HCT116 (cell line): ENCODE measurements around the gene SCGB1A1. TPM values are rescaled to one million over a fixed set of nuclear protein-coding genes. Genes with fewer than 3 reads are reported as not detected.

Experiments used
- ATAC-seq: fragments of 200-7000 bp; cut with Tn5 transposase; 2 replicates; pipeline ENCODE4 v1.9.1; 2020; ENCODE audit warnings: mild to moderate bottlenecking, moderate library complexity
- BruUV-seq: library from RNA; stranded (reverse); fragments of 400-500 nt; replicated peaks from 2 replicates; lab custom pipeline; 2021; lab: Mats Ljungman, UMichigan
- CTCF ChIA-PET: fragments of 300-600 bp; sonication (Branson Sonifier 250); formaldehyde crosslinking; loops from one replicate; lab custom pipeline; 2021; ENCODE audit warnings: antibody characterized with exemption; lab: Charles Lee
- POLR2A ChIA-PET: fragments of 300-600, 350-600 bp; sonication (Branson Sonifier 250); formaldehyde crosslinking; loops from one replicate; lab custom pipeline; 2021; ENCODE audit warnings: antibody characterized with exemption; lab: Charles Lee
- RAD21 ChIA-PET, 2 experiments: fragments of 300-600 bp; sonication (Branson Sonifier 250); formaldehyde crosslinking; loops; one replicate each; lab custom pipeline; 2023; ENCODE audit warnings: low total read pairs in 2 of 2; ENCODE audit not compliant: uncharacterized antibody in 2 of 2, unreplicated experiment in 2 of 2, low non-redundant PET in 1 of 2; lab: Charles Lee
- DNase-seq: peaks from one replicate; pipeline ENCODE4 v3.0.0-alpha.2; 2010; ENCODE audit warnings: low read depth, low spot score
- H2AFZ ChIP-seq: fragments of 200-600 bp; shearing (Covaris generic), sonication (generic); 2 replicates; pipeline ENCODE4 v1.6.1; 2017; ENCODE audit warnings: low read depth, mixed run types, mixed read lengths, antibody characterized with exemption, low read length; ENCODE audit not compliant: poor library complexity, severe bottlenecking
- H3K27ac ChIP-seq: 2 replicates; pipeline ENCODE4 v1.5.1; 2012; ENCODE audit warnings: low read depth, low read length
- H3K27me3 ChIP-seq: fragments of 200-600 bp; sonication (generic); 2 replicates; pipeline ENCODE4 v1.6.1; 2016; ENCODE audit warnings: mixed run types, low read length, mixed read lengths; ENCODE audit not compliant: insufficient read depth
- H3K36me3 ChIP-seq, 2 experiments: fragments of 200-500 bp in 1 of 2; fragments of 200-600 bp in 1 of 2; sonication (Bioruptor generic) in 1 of 2; sonication (generic) in 1 of 2; 2 replicates each; pipeline versions ENCODE4 v1.5.1 to v1.6.1; 2014 to 2016; ENCODE audit warnings: low read length in 2 of 2, inconsistent platforms in 1 of 2, mixed read lengths in 1 of 2, mixed run types in 1 of 2; ENCODE audit not compliant: insufficient read depth in 2 of 2, control insufficient read depth in 1 of 2
- H3K4me1 ChIP-seq, 2 experiments: fragments of 200-600 bp in 1 of 2; sonication (generic) in 1 of 2; 2 replicates each; pipeline versions ENCODE4 v1.5.1 to v1.6.1; 2012 to 2017; ENCODE audit warnings: low read length in 2 of 2, inconsistent platforms in 1 of 2, mild to moderate bottlenecking in 1 of 2, mixed read lengths in 1 of 2, mixed run types in 1 of 2, moderate library complexity in 1 of 2; ENCODE audit not compliant: insufficient read depth in 2 of 2, control insufficient read depth in 1 of 2
- H3K4me2 ChIP-seq: fragments of 200-600 bp; sonication (generic); 2 replicates; pipeline ENCODE4 v1.6.1; 2017; ENCODE audit warnings: mixed run types, low read length, mixed read lengths
- H3K4me3 ChIP-seq, 2 experiments: fragments of 200-600 bp in 1 of 2; sonication (generic) in 1 of 2; replicated peaks in 1 of 2; 2 replicates each; pipeline ENCODE4 v1.5.1; 2011 to 2016; ENCODE audit warnings: low read length in 2 of 2, control low read depth in 1 of 2, low read depth in 1 of 2, mild to moderate bottlenecking in 1 of 2, mixed read lengths in 1 of 2, mixed run types in 1 of 2
- H3K79me2 ChIP-seq: fragments of 200-600 bp; sonication (generic); 2 replicates; pipeline ENCODE4 v1.6.1; 2017; ENCODE audit warnings: mild to moderate bottlenecking, mixed run types, low read length, moderate library complexity, mixed read lengths; ENCODE audit not compliant: insufficient read depth
- H3K9ac ChIP-seq: fragments of 200-600 bp; sonication (generic); 2 replicates; pipeline ENCODE4 v1.6.1; 2016; ENCODE audit warnings: low read length, mixed read lengths
- H3K9me2 ChIP-seq: fragments of 200-600 bp; sonication (generic), shearing (Covaris generic); 2 replicates; pipeline ENCODE4 v1.6.1; 2017; ENCODE audit warnings: mixed run types, mild to moderate bottlenecking, moderate library complexity; ENCODE audit not compliant: insufficient read depth
- H3K9me3 ChIP-seq, 2 experiments: fragments of 200-500 bp in 1 of 2; fragments of 200-600 bp in 1 of 2; sonication (Bioruptor generic) in 1 of 2; sonication (generic) in 1 of 2; 2 replicates each; pipeline ENCODE4 v1.6.1; 2014 to 2017; ENCODE audit warnings: low read length in 2 of 2, mixed read lengths in 2 of 2, inconsistent platforms in 1 of 2, low read depth in 1 of 2, mild to moderate bottlenecking in 1 of 2, mixed run types in 1 of 2, moderate library complexity in 1 of 2; ENCODE audit not compliant: control insufficient read depth in 1 of 2, insufficient read depth in 1 of 2
- H4K20me1 ChIP-seq: fragments of 200-600 bp; sonication (generic), shearing (Covaris generic); 2 replicates; pipeline ENCODE4 v1.6.1; 2017; ENCODE audit warnings: mixed run types, mild to moderate bottlenecking, moderate library complexity; ENCODE audit not compliant: insufficient read depth
- CBX3 ChIP-seq: IDR thresholded peaks from 2 replicates; pipeline ENCODE4 v1.6.1; 2012; ENCODE audit warnings: low read depth
- CEBPB ChIP-seq: IDR thresholded peaks from 2 replicates; pipeline ENCODE4 v1.6.1; 2012; ENCODE audit warnings: low read depth
- CTCF ChIP-seq, 3 experiments: fragments of 200-600 bp in 1 of 3; sonication (generic) in 1 of 3; IDR thresholded peaks in 2 of 3; conservative IDR thresholded peaks in 1 of 3; 2 replicates each; pipeline ENCODE4 v1.5.1; 2012 to 2017; ENCODE audit warnings: low read depth in 2 of 3, low read length in 2 of 3, antibody characterized with exemption in 1 of 3, borderline replicate concordance in 1 of 3, control low read depth in 1 of 3, mild to moderate bottlenecking in 1 of 3, mixed read lengths in 1 of 3, mixed run types in 1 of 3, moderate library complexity in 1 of 3; ENCODE audit not compliant: insufficient read depth in 1 of 3
- EGR1 ChIP-seq: IDR thresholded peaks from 2 replicates; pipeline ENCODE4 v1.6.1; 2012; ENCODE audit warnings: low read depth
- EZH2 ChIP-seq: fragments of 200-600 bp; sonication (generic); IDR thresholded peaks from 2 replicates; pipeline ENCODE4 v1.6.1; 2017; ENCODE audit warnings: antibody characterized with exemption, mixed run types
- EZH2phosphoT487 ChIP-seq: fragments of 200-600 bp; IDR thresholded peaks from 2 replicates; pipeline ENCODE4 v1.6.1; 2018; ENCODE audit warnings: antibody characterized with exemption, borderline replicate concordance
- FOSL1 ChIP-seq: IDR thresholded peaks from 2 replicates; pipeline ENCODE4 v1.6.1; 2012; ENCODE audit warnings: low read depth
- JUND ChIP-seq: IDR thresholded peaks from 2 replicates; pipeline ENCODE4 v1.6.1; 2012
- POLR2A ChIP-seq: IDR thresholded peaks from 2 replicates; pipeline ENCODE4 v1.7.0; 2011; ENCODE audit warnings: borderline replicate concordance; ENCODE audit not compliant: insufficient read depth, insufficient read length; ENCODE audit errors: extremely low read depth
- POLR2AphosphoS5 ChIP-seq: IDR thresholded peaks from 2 replicates; pipeline ENCODE4 v1.6.1; 2011; ENCODE audit warnings: mild to moderate bottlenecking, low read depth, low read length, moderate library complexity
- REST ChIP-seq: IDR thresholded peaks from 2 replicates; pipeline ENCODE4 v1.6.1; 2012; ENCODE audit warnings: low read depth
- SP1 ChIP-seq: IDR thresholded peaks from 2 replicates; pipeline ENCODE4 v1.6.1; 2012; ENCODE audit warnings: low read depth
- SRF ChIP-seq: IDR thresholded peaks from 2 replicates; pipeline ENCODE4 v1.6.1; 2012; ENCODE audit warnings: low read depth
- TCF7L2 ChIP-seq: IDR thresholded peaks from 2 replicates; pipeline ENCODE4 v1.7.0; 2011; ENCODE audit warnings: borderline replicate concordance, inconsistent platforms; ENCODE audit not compliant: insufficient read depth, insufficient read length; ENCODE audit errors: extremely low read depth
- YY1 ChIP-seq: IDR thresholded peaks from 2 replicates; pipeline ENCODE4 v1.6.1; 2011; ENCODE audit warnings: low read length, low read depth, moderate library complexity, mild to moderate bottlenecking; ENCODE audit not compliant: insufficient replicate concordance; ENCODE audit errors: extremely low read depth
- ZBTB33 ChIP-seq: IDR thresholded peaks from 2 replicates; pipeline ENCODE4 v1.6.1; 2011; ENCODE audit warnings: mild to moderate bottlenecking, low read length, moderate library complexity; ENCODE audit not compliant: insufficient replicate concordance; ENCODE audit errors: extremely low read depth
- ZNF274 ChIP-seq: fragments of 200-500 bp; sonication (Bioruptor generic); IDR thresholded peaks from 2 replicates; pipeline ENCODE4 v1.6.1; 2014; ENCODE audit warnings: mild to moderate bottlenecking, low read depth, low read length, inconsistent platforms
- intact Hi-C: fragments of 100-400 bp; cut with micrococcal nuclease; formaldehyde crosslinking; loops from 2 replicates; pipeline ENCODE4 v1.10.0; 2022
- total RNA-seq: library from RNA; stranded (reverse); gene quantifications from one replicate; pipeline ENCODE4 v1.2.1, GENCODE V29; 2021; ENCODE audit not compliant: unreplicated experiment
- TF ChIP-seq, protein P1 (sequence below): IDR thresholded peaks from 2 replicates; pipeline ENCODE4 v1.6.1; 2012
- TF ChIP-seq, protein P2 (sequence below): IDR thresholded peaks from 2 replicates; pipeline ENCODE4 v1.6.1; 2012

Gene SCGB1A1
- total RNA-seq, 1 experiment from 2014 or later = 2.0 TPM

DNA sequence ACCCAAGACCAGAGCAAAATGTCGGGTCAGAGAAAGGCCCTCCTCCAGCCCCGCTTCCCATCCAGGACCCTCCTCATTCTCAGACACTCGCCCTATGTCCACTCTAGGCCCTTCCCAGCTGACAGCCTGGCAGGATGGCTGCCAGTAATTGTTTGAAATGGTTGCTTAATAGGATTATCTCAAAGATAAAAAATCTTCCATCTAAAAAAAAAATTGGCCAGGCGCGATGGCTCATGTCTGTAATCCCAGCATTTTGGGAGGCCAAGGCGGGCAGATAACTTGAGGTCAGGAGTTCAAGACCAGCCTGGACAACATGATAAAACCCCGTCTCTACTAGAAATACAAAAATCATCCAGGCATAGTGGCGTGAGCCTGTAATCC lies 32.4 kb downstream of the SCGB1A1 start:
- Histone ChIP-seq H3K9me3 (no peaks in the 10 kb centered on the region), H3K9me2 (no peaks in the 10 kb centered on the region), H3K36me3 (no peaks in the 10 kb centered on the region), H3K27ac (no peak overlapping the region), H3K4me2 (no peak overlapping the region), H2AFZ (no peak overlapping the region), H3K79me2 (no peaks in the 10 kb centered on the region), H3K27me3 (peaks cover 5% of the 10 kb centered on the region; the same call in 1 of the 2 replicates), H3K9ac (no peak overlapping the region), H3K4me1 (peaks cover 5 to 8% of the 10 kb centered on the region in 2 experiments; a peak in 3 of 4 replicates), H4K20me1 (no peaks in the 10 kb centered on the region), H3K4me3 (no peak overlapping the region)
- no TSS peak for BruUV-seq
- DNase-seq = no peak
- intact Hi-C loops = no loop called here
- ChIA-PET CTCF (interaction anchor here (3.5 kb wide), 1 partner anchor 27 kb away, joined by 11 read pairs; no protein-coding TSS in a partner anchor), RAD21 (no interaction called here), POLR2A (no interaction called here)
- TF ChIP-seq YY1 (no peak), CTCF (IDR thresholded peaks at IDR 0.05 in 2 of 3, conservative IDR thresholded peaks at IDR 0.05 in 1 of 3; ENCODE audit: borderline replicate concordance in 1 of 3, insufficient read depth in 1 of 3, low read depth in 2 of 3, low read length in 2 of 3) (no peak), FOSL1 (no peak), CEBPB (no peak), CBX3 (no peak), REST (no peak), TCF7L2 (no peak), POLR2AphosphoS5 (no peak), ZBTB33 (no peak), ZNF274 (no peak), SP1 (no peak), EGR1 (no peak), EZH2 (no peak), JUND (no peak), SRF (no peak), EZH2phosphoT487 (no peak), POLR2A (no peak)
- TF ChIP-seq, protein P1, sequence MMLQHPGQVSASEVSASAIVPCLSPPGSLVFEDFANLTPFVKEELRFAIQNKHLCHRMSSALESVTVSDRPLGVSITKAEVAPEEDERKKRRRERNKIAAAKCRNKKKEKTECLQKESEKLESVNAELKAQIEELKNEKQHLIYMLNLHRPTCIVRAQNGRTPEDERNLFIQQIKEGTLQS = no peak
- TF ChIP-seq, protein P2, sequence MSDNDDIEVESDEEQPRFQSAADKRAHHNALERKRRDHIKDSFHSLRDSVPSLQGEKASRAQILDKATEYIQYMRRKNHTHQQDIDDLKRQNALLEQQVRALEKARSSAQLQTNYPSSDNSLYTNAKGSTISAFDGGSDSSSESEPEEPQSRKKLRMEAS = no peak
- ATAC-seq = no peak
